H1 (cell line): ENCODE data around the gene GDF2. TPM values are rescaled to one million over a fixed set of nuclear protein-coding genes. Genes with fewer than 3 reads are reported as not detected.

Experiments
- CTCF ChIA-PET: fragments of 300-600 bp; sonication (Branson Sonifier 250); formaldehyde crosslinking; loops from one replicate; lab custom pipeline; 2021; ENCODE audit not compliant: partially characterized antibody; lab: Charles Lee
- POLR2A ChIA-PET: fragments of 300-600 bp; sonication (Branson Sonifier 250); formaldehyde crosslinking; loops from one replicate; lab custom pipeline; 2021; ENCODE audit warnings: inconsistent platforms; ENCODE audit not compliant: partially characterized antibody; lab: Charles Lee
- DNase-seq, 2 experiments: peaks; one replicate each; pipeline versions ENCODE4 v3.0.0 to v3.0.0-alpha.2; 2010 to 2022; ENCODE audit warnings: low spot score in 2 of 2, low read depth in 1 of 2, mixed read lengths in 1 of 2
- FAIRE-seq: peaks from 2 replicates; lab custom pipeline; 2011; peaks lifted over from hg19 to GRCh38; lab: Jason Lieb, UNC
- H2AFZ ChIP-seq: 2 replicates; pipeline ENCODE4 v1.8.1; 2012; ENCODE audit warnings: low read length, inconsistent platforms
- H2AK5ac ChIP-seq: 2 replicates; pipeline ENCODE4 v1.6.1; 2013; ENCODE audit warnings: low read depth, low read length
- H2BK120ac ChIP-seq: replicated peaks from 2 replicates; pipeline ENCODE3; 2013; ENCODE audit warnings: low read depth, low read length, inconsistent platforms
- H2BK12ac ChIP-seq: 2 replicates; pipeline ENCODE4 v1.6.1; 2013; ENCODE audit warnings: low read depth, low read length
- H2BK15ac ChIP-seq: 2 replicates; pipeline ENCODE4 v1.6.1; 2013; ENCODE audit warnings: low read length
- H2BK20ac ChIP-seq: 2 replicates; pipeline ENCODE4 v1.6.1; 2013; ENCODE audit warnings: low read length
- H2BK5ac ChIP-seq: 2 replicates; pipeline ENCODE4 v1.6.1; 2013; ENCODE audit warnings: low read depth, low read length
- H3K14ac ChIP-seq: 2 replicates; pipeline ENCODE4 v1.6.1; 2013; ENCODE audit warnings: inconsistent platforms; ENCODE audit not compliant: insufficient read length
- H3K18ac ChIP-seq: 2 replicates; pipeline ENCODE4 v1.6.1; 2013; ENCODE audit warnings: low read length; ENCODE audit errors: extremely low read depth
- H3K23ac ChIP-seq: 2 replicates; pipeline ENCODE4 v1.6.1; 2013; ENCODE audit warnings: inconsistent platforms; ENCODE audit not compliant: insufficient read length
- H3K23me2 ChIP-seq: 2 replicates; pipeline ENCODE4 v1.6.1; 2013; ENCODE audit warnings: low read depth, low read length
- H3K27ac ChIP-seq: 2 replicates; pipeline ENCODE4 v1.6.1; 2011; ENCODE audit warnings: low read depth, low read length, inconsistent platforms
- H3K27me3 ChIP-seq, 4 experiments: replicated peaks in 1 of 4; 1 replicate in 1 of 4; 2 replicates in 3 of 4; pipeline versions ENCODE4 v1.6.1 to v1.8.1; 2011 to 2013; ENCODE audit warnings: low read length in 3 of 4, mild to moderate bottlenecking in 3 of 4, inconsistent platforms in 2 of 4, mixed read lengths in 2 of 4, moderate library complexity in 1 of 4; ENCODE audit not compliant: control insufficient read depth in 3 of 4, insufficient read depth in 3 of 4; ENCODE audit errors: extremely low read depth in 1 of 4
- H3K36me3 ChIP-seq, 4 experiments: 2 replicates each; pipeline versions ENCODE4 v1.6.1 to v1.8.1; 2011 to 2013; ENCODE audit warnings: mild to moderate bottlenecking in 4 of 4, low read length in 3 of 4, moderate library complexity in 2 of 4, control low read depth in 1 of 4, inconsistent platforms in 1 of 4; ENCODE audit not compliant: insufficient read depth in 4 of 4, control insufficient read depth in 2 of 4
- H3K4ac ChIP-seq: replicated peaks from 2 replicates; pipeline ENCODE3; 2013; ENCODE audit warnings: low read length, low read depth, mixed read lengths, inconsistent platforms; ENCODE audit not compliant: insufficient read length
- H3K4me1 ChIP-seq, 4 experiments: replicated peaks in 1 of 4; 1 replicate in 1 of 4; 2 replicates in 3 of 4; pipeline versions ENCODE4 v1.6.1 to v1.8.1; 2011 to 2013; ENCODE audit warnings: low read length in 3 of 4, inconsistent platforms in 2 of 4, mixed read lengths in 1 of 4; ENCODE audit not compliant: insufficient read depth in 4 of 4, control insufficient read depth in 3 of 4
- H3K4me2 ChIP-seq, 2 experiments: 2 replicates each; pipeline versions ENCODE4 v1.6.1 to v1.8.1; 2011 to 2013; ENCODE audit warnings: low read depth in 2 of 2, low read length in 2 of 2, control low read depth in 1 of 2, inconsistent platforms in 1 of 2, mild to moderate bottlenecking in 1 of 2; ENCODE audit not compliant: insufficient read depth in 1 of 2
- H3K4me3 ChIP-seq, 4 experiments: fragments of 200-600, 300-600 bp in 1 of 4; sonication (generic), shearing (Covaris generic), sonication (Bioruptor Twin) in 1 of 4; 2 replicates each; pipeline versions ENCODE4 v1.5.1 to v1.8.1; 2011 to 2016; ENCODE audit warnings: low read length in 4 of 4, low read depth in 3 of 4, control low read depth in 2 of 4, inconsistent platforms in 2 of 4, mild to moderate bottlenecking in 2 of 4, mixed read lengths in 1 of 4, moderate library complexity in 1 of 4; ENCODE audit not compliant: insufficient read depth in 2 of 4; ENCODE audit errors: extremely low read depth in 1 of 4
- H3K56ac ChIP-seq: replicated peaks from 2 replicates; pipeline ENCODE3; 2013; ENCODE audit warnings: low read depth, mild to moderate bottlenecking, mixed read lengths, low read length, inconsistent platforms; ENCODE audit not compliant: insufficient read length
- H3K79me1 ChIP-seq: 2 replicates; pipeline ENCODE4 v1.6.1; 2013; ENCODE audit warnings: low read depth, low read length, control low read depth
- H3K79me2 ChIP-seq, 2 experiments: 2 replicates each; pipeline versions ENCODE4 v1.6.1 to v1.8.1; 2012 to 2013; ENCODE audit warnings: low read length in 2 of 2, mild to moderate bottlenecking in 2 of 2, inconsistent platforms in 1 of 2; ENCODE audit not compliant: insufficient read depth in 2 of 2, control insufficient read depth in 1 of 2
- H3K9ac ChIP-seq, 4 experiments: replicated peaks in 1 of 4; 1 replicate in 1 of 4; 2 replicates in 3 of 4; pipeline versions ENCODE4 v1.6.1 to v1.8.1; 2011 to 2013; ENCODE audit warnings: low read depth in 3 of 4, low read length in 3 of 4, control low read depth in 2 of 4, mild to moderate bottlenecking in 2 of 4, moderate library complexity in 2 of 4, inconsistent platforms in 1 of 4; ENCODE audit errors: extremely low read depth in 1 of 4
- H3K9me3 ChIP-seq, 2 experiments: 2 replicates each; pipeline versions ENCODE4 v1.6.1 to v1.8.1; 2012 to 2013; ENCODE audit warnings: mild to moderate bottlenecking in 2 of 2, moderate library complexity in 2 of 2, control low read depth in 1 of 2, inconsistent platforms in 1 of 2, low read depth in 1 of 2, low read length in 1 of 2, mixed read lengths in 1 of 2; ENCODE audit not compliant: insufficient read depth in 2 of 2
- H4K20me1 ChIP-seq, 2 experiments: replicated peaks in 1 of 2; 2 replicates each; pipeline versions ENCODE3 to v1.8.1; 2011 to 2013; ENCODE audit warnings: inconsistent platforms in 2 of 2, low read length in 2 of 2, mild to moderate bottlenecking in 1 of 2; ENCODE audit not compliant: insufficient read depth in 2 of 2, control insufficient read depth in 1 of 2
- H4K5ac ChIP-seq: 2 replicates; pipeline ENCODE4 v1.6.1; 2013; ENCODE audit warnings: low read length, low read depth, mixed read lengths, inconsistent platforms; ENCODE audit not compliant: insufficient read length
- H4K8ac ChIP-seq: 2 replicates; pipeline ENCODE4 v1.8.0; 2013; ENCODE audit warnings: mild to moderate bottlenecking, moderate library complexity, low read length, inconsistent platforms; ENCODE audit not compliant: insufficient read depth; ENCODE audit errors: extremely low read depth
- H4K91ac ChIP-seq: replicated peaks from 2 replicates; pipeline ENCODE3; 2013; ENCODE audit warnings: low read length, mixed read lengths, inconsistent platforms; ENCODE audit not compliant: insufficient read length
- CTCF ChIP-seq, 3 experiments: IDR thresholded peaks; 1 replicate in 2 of 3; 2 replicates in 1 of 3; pipeline versions ENCODE4 v1.5.1 to v1.6.1; 2011; ENCODE audit warnings: low read length in 3 of 3, mild to moderate bottlenecking in 3 of 3, inconsistent platforms in 2 of 3, low read depth in 1 of 3, moderate library complexity in 1 of 3; ENCODE audit not compliant: insufficient read depth in 1 of 3; ENCODE audit errors: control extremely low read depth in 1 of 3
- GABPA ChIP-seq: IDR thresholded peaks from 2 replicates; pipeline ENCODE4 v1.6.1; 2011; ENCODE audit warnings: mild to moderate bottlenecking, low read length, moderate library complexity, borderline replicate concordance; ENCODE audit not compliant: insufficient read depth
- GTF2F1 ChIP-seq: IDR thresholded peaks from 2 replicates; pipeline ENCODE4 v1.6.1; 2012; ENCODE audit warnings: low read depth, low read length, improper control_type of control experiment, borderline replicate concordance
- KDM4A ChIP-seq: IDR thresholded peaks from one replicate; pipeline ENCODE4 v1.7.1; 2012; ENCODE audit warnings: low read depth, mild to moderate bottlenecking, moderate library complexity, low read length, inconsistent platforms; ENCODE audit not compliant: severe bottlenecking
- MAX ChIP-seq: IDR thresholded peaks from 2 replicates; pipeline ENCODE4 v1.6.1; 2012; ENCODE audit warnings: inconsistent platforms
- SUZ12 ChIP-seq: fragments of 200-600 bp; sonication (generic); IDR thresholded peaks from 2 replicates; pipeline ENCODE4 v1.6.1; 2012; ENCODE audit warnings: mild to moderate bottlenecking, inconsistent platforms, low read length, moderate library complexity, mixed read lengths
- WGBS, 2 experiments: shearing (Covaris generic) in 1 of 2; methylation state at CpG; one replicate each; pipeline versions ENCODE4 v1.1.6 to v1.1.7; 2013 to 2015; ENCODE audit warnings: low lambda C conversion rate in 2 of 2, mixed read lengths in 2 of 2, inconsistent platforms in 1 of 2, low coverage in 1 of 2, missing lambda C conversion rate in 1 of 2; ENCODE audit not compliant: insufficient replicate concordance in 2 of 2, insufficient coverage in 1 of 2, insufficient read length in 1 of 2; ENCODE audit errors: extremely low coverage in 1 of 2, missing lambda C conversion rate in 1 of 2; 5-methylcytosine and 5-hydroxymethylcytosine counted together
- polyA plus RNA-seq, 7 experiments: library from polyadenylated mRNA; depleted of rRNA in 3 of 7; stranded (reverse) in 5 of 7; unstranded in 2 of 7; fragments of >200 nt in 5 of 7; fragments of 200-250 nt in 2 of 7; gene quantifications; 1 replicate in 5 of 7; 2 replicates in 1 of 7; 4 replicates in 1 of 7; pipeline versions ENCODE4 v1.2.1 to v1.2.3, GENCODE V29; 2011 to 2013; ENCODE audit warnings: missing spikeins in 2 of 7, mixed read lengths in 2 of 7
- total RNA-seq: library from RNA; stranded (reverse); fragmentation: NEBNext Ultra II Directional; extraction: Animal tissue kit (Norgen Biotek cat#: 25700); gene quantifications from 2 replicates; pipeline ENCODE4 v1.2.1, GENCODE V29; 2021

The GDF2 gene
- total and polyA plus RNA-seq, 2 of the 8 experiments (the other 6 are each of a cell fraction or from before 2014, with no cell fraction given): not detected

DNA sequence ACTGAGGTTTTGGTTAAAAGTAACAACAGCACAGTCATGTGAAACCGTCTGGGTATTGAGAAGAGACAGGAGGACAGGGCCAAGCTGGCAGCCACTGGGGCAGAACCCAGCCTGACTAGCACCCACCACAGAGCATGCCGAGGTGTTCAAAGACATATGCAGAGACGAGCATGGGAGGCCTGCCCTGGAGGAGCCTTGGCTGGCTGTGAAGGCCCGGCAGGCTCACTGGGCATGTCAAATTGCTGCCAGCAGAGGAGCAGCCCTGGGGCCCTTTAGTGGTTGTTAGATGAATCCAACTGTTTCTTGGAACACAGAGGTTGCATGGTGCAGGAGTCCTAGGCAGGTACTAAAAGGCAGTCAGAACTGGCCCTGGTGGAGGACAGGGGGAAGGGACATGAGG is 5.0 kb upstream of the GDF2 start:
- no peaks in the 10 kb centered on the region for H3K79me1 ChIP-seq
- no peaks in the 10 kb centered on the region for H3K9me3 ChIP-seq
- H4K20me1 ChIP-seq: no peaks in the 10 kb centered on the region
- H3K23ac ChIP-seq: no peak overlapping the region
- H3K4ac ChIP-seq: no peak overlapping the region
- 87% methylated on average over 4 of the region's 4 CpGs; no CpG with 5 or more reads in 1 of the 2 experiments for WGBS, 2 experiments
- no peak for TF ChIP-seq CTCF (IDR thresholded peaks at IDR 0.05; ENCODE audit: control extremely low read depth in 1 of 3, insufficient read depth in 1 of 3, low read depth in 1 of 3, low read length in 3 of 3)
- TF ChIP-seq GTF2F1: no peak
- TF ChIP-seq SUZ12: no peak
- no peak for TF ChIP-seq MAX
- TF ChIP-seq GABPA: no peak
- no peak for TF ChIP-seq KDM4A
- no peaks in the 10 kb centered on the region; a peak in 1 of 7 replicates for H3K27me3 ChIP-seq
- no peak overlapping the region for H4K5ac ChIP-seq
- no peak for FAIRE-seq
- H3K9ac ChIP-seq: no peak overlapping the region
- no peak overlapping the region for H2BK120ac ChIP-seq
- DNase-seq: no peak
- H3K4me1 ChIP-seq: no peaks in the 10 kb centered on the region
- H3K27ac ChIP-seq: no peak overlapping the region
- POLR2A ChIA-PET: no interaction called here
- H3K79me2 ChIP-seq: no peaks in the 10 kb centered on the region
- H2BK5ac ChIP-seq: no peak overlapping the region
- H3K56ac ChIP-seq: no peak overlapping the region
- no peak overlapping the region for H2AFZ ChIP-seq
- no peak overlapping the region for H4K8ac ChIP-seq
- no peak overlapping the region for H2BK15ac ChIP-seq
- H2BK12ac ChIP-seq: no peak overlapping the region
- H3K36me3 ChIP-seq: no peaks in the 10 kb centered on the region
- H3K23me2 ChIP-seq: no peaks in the 10 kb centered on the region
- no peak overlapping the region for H2BK20ac ChIP-seq
- H3K4me2 ChIP-seq: no peak overlapping the region
- H3K18ac ChIP-seq: no peak overlapping the region
- CTCF ChIA-PET: interaction anchor here (1.0 to 11.8 kb wide), 5 partner anchors 24 to 295 kb away, joined by 4 to 201 read pairs (median 6); no protein-coding TSS in a partner anchor
- H2AK5ac ChIP-seq: no peak overlapping the region
- no peak overlapping the region for H3K4me3 ChIP-seq
- H4K91ac ChIP-seq: no peak overlapping the region
- no peak overlapping the region for H3K14ac ChIP-seq
